ENCODE measurements around the gene PLVAP.
A peak's percentile ranks its signal among the peaks of the same experiment; 100 is the strongest.
"Not testable (repeated sequence)": the region's sequence is repeated elsewhere in the genome, so short reads cannot be mapped to it uniquely, and the experiment has no call there.

The PLVAP gene

GRCh38 chr19:17398902-17399527 lies 21.9 kb upstream of the PLVAP start:
- DNase-seq = no peak

DNA sequence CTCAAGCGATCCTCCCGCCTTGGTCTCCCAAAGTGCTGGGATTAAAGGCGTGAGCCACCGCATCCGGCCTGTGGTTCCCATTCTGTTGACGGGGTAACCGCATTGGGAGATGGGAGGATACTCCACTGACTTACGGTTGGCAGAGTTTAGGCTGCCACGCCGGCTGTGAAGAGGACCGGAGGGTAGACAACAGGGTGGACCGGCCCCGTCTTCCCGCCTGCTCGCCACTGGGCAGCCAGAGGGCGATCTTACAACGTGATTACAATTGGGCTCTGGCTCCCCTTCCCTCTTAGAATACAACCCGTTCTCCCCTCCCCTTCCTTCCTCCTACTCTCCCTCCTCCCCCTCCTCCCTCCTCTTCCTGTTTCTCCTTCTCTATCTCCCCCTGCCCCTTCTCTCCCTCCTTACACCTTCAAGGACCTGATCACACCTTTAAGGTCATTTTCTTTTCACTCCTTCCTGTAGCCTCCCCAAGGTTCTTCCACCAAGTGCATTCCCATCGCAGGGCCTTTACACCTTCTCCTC lies 17.8 kb upstream of the PLVAP start:
- DNase-seq = no peak

DNA sequence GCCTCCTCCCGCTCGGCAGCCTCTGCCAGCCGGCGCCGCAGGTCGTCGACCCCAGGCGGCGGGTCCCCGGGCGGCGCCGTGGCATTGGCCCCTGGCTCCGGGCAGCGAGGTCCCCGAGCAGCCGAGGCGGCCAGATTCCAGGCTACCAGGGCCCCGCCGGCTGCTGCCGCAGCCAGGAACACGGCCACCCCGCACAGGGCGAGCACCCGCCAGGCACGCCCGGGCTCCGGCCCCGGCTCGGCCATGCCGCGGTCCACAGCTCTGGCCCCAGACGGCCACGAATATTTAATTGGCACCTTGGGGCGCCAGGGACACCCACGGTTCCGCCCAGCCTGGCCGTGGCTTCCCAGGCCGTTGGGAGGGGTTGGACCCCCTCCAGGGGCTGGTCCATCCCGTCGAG lies 16.8 kb upstream of the PLVAP start, which contains the start of gene CCDC194:
Gene CCDC194 (minus strand): TSS at position 283 of the 400 bp plus-strand sequence. CDS start 38 bp downstream, at position 245.
- no peak for DNase-seq

- no peak for DNase-seq
Measured at GRCh38 chr19:17393002-17393401, 15.9 kb upstream of the PLVAP start.

DNA sequence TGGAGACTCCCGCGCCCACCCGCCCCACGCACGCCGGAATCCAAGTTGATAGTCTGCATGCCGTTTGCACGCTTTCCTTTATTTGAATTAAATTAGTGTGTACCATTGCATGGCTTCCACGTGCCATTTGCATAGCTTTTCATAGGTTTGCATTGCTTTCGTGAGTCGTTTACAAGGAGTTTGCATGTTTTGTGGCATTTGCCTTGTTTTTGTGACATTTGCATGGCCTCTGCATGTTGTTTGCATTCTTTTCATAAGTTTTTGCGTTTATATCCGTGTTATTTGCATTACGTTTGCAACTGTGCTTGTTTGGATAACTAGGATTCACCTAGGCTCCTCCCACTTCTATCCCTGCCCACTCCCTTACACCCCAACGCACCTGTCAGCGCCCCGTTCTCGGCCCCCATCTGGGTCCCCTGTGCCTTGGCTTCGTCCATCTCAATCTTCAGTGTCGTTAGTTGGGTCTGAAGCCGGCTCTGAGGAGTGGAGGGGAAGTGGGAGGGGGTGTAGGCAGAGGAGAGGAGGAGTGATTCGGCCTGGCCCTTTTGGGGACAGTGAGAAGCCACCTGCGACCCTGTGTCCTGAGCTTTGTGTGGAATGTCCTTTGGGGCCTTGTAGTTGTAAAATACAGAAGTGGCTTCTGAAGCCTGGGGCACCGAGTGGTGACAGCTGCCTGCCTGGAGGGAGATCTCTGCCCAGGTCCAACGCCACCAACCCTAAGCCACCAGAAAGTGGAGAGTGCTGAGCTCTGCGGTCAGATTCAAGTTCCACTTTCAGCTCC lies 14.4 kb upstream of the PLVAP start:
- no peak for DNase-seq

DNA sequence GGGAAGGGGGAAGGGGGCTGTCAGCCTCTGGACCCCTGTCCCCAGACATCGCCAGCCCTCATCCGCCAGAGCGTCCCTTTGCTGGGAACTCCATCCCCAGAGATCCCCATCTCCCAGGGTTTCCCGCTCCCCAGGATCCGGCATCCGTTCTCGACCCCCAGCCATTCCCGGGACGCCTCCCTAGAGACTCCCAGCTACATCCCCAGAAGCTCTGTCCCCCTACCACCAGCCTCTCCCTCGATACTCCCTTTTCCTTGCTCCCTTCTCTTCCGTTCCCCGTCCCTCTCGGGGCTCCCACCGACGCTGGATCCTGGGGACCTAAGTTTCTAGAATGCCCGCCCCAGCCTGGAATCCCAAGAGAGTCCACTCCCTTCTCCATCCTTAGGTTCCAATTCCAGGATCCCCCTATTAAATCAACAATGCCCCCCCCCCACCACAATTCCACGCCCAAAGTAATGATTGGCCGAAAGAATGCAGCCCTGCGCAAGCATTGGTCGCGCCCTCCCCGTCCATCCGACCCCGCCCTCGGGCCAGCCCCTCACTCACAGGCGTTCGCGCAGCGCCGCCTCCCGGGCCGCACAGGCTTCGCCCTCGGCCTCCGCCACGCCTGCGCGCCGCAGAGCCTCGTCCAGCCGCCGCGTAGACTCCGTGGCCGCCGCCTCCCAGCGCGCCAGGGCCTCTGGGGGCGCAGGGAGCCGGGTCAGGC lies 13.7 kb upstream of the PLVAP start:
- DNase-seq = peak; percentile 67

- no peak for DNase-seq
Measured at GRCh38 chr19:17389957-17390664, 13.0 kb upstream of the PLVAP start.

- no peak for DNase-seq
Measured at GRCh38 chr19:17389288-17389687, 12.1 kb upstream of the PLVAP start.

- DNase-seq = peak; percentile 8
Measured at GRCh38 chr19:17385878-17386611, 8.9 kb upstream of the PLVAP start.

DNA sequence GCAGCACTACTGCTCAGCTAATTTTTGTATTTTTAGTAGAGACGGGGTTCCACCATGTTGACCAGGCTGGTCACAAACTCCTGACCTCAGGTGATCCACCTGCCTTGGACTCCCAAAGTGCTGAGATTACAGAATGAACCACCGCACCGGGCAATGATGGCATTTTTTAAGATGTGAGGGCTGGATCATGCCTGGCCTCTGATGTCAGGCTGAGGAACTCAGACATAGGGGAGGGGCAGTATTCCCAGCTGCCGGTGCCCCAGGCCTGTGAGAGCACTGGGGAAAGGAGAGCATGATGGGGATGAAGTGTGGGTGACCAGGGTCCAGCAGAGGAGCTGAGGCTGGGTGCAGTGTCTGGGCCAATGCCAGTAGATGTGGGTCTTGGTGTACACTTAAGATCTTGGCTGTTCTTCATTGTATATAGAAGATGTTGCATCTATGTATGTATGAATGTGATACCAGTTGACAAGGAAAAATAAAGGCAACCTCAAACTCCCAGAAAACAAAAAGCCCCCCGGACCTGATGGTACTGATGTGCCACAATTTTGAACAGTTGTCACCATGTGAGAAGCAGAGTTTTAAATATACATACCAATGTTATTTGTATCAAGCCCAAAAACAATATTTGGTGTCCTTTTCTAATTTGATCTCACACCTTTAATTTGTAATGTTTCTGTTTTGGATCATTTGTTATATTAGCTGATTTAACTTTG lies 3.4 kb upstream of the PLVAP start:
- no peak for DNase-seq

DNA sequence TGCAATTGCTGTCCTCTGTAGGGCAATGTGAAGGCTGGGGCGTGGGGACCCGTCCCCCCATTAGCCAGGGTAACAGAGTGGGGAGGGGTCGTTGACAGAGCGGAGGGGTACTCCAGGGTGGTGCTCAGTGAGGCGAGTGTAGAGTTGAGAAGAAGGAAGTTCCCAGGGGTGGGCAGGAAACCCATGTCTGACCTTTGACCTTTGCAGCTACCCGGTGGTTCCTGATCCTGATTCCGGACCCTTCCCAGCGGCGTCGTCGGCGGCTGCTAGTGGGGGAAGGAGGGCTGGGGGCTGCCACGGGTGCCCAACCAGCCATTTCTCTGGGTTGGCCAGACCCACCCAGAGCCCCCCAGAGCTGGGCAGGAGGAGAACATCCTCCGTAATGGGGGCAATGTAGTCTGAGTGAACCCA lies 2.1 kb upstream of the PLVAP start:
- DNase-seq = no peak

- no peak for DNase-seq
Measured at GRCh38 chr19:17378271-17378670, 1.1 kb upstream of the PLVAP start.

DNA sequence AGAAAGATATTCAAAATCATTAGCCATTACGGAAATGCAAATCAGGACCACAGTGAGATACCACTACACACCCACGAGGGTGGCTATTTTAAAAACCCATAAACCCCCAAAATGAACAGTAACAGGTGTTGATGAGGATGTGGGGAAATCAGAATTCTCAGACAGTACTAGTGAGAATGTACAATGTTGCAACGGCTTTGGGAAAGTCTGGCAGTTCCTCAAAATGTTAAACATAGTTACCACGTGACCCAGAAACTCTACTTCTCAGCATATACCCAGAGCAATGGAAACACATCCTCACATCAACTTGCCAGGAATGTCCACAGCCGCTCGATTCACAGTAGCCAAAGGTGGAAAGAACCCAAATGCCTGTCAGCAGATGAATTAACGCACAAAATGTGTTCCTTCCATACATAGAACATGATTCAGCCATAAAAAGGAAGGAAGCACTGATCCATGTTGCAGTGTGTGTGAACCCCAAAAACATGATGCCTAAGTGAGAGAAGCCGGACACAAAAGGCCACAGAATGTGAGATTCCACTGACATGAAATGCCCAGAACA lies 7.0 kb downstream of the PLVAP start:
- DNase-seq = no peak

DNA sequence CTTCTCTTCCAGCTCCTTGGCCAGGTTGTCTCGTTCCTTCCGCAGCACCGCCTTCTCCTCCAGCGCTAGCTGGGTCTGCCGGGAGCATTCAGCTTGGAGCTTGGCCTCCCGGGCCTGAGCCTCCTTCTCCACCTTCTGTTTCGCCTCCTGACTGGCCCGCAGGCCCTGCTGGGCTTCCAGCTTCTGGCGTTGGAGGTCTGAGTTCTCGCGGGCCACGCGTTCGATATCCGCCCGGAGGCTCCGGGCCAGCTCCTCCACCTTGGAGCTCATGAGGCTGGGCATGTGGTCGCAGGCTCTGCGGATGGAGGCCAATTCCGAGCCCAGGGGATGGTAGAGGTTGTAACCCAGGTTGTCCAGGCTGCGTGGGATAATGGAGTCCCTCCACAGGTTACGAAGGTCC lies 11.8 kb downstream of the PLVAP start:
- DNase-seq = no peak

DNA sequence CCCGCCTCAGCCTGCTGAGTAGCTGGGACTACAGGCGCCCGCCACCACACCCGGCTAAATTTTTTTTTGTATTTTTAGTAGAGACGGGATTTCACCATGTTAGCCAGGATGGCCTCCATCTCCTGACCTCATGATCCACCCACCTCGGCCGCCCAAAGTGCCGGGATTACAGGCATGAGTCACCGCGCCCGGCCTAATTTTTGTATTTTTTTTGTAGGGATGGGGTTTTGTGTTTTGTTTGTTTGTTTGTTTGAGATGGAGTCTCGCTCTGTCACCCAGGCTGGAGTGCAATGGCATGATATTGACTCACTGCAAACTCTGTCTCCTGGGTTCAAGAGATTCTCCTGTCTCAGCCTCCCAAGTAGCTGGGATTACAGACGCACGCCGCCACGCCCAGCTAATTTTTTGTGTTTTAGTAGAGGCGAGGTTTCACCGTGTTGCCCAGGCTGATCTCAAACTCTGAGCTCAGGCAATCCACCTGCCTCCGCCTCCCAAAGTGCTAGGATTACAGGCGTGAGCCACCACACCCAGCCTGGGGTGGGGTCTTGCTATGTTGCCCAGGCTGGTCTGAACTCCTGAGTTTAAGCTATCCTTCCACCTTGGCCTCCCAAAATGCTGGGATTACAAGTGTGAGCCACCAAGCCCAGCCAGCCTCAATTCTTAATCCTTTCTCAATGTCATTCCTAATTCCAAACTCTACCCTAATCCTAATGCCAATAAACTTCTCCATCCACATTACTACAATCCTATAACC lies 13.1 kb downstream of the PLVAP start:
- not testable (repeated sequence) for DNase-seq

DNA sequence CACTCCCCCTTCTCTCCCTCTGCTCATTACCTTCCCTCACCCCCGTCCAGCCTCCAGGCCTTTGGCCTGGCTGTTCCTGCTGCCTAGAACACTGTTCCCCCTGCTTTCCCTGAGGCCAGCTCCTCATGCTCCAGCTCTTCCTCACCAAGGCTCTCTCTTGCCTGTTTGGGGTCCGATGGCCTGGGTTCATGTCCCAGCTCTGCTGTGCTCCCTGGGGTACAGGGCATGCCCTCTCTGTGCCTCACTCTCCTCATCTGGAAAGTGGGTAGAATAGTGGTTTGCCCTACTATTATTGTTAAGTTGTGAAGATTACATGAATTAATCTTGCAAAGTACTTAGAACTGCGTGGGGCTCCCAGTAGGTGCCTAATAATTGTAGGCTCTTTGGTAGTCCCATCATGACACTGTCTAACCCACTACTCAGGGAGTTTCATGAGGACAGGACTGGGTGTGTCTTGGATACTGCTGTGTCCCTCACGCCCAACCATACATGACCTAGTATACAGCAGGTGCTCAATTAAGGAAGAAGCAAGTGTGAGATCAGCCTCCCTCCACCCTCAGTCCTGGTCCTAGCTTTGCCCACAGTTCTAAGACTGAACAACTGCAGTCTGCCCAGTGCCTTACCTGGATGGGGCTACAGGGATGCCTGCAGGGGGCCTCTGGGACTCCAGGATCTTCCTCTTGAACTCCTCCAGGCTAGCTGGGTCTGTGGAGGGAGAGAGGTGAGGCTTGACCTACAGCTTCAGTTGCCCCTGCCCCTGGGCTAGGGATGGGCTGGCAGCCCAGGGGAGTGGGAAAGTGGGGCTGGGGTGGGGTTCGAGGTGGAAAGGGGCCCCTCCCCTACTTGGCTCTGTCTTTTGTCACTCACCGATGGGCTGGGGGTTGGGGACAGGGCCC lies 17.0 kb downstream of the PLVAP start:
- DNase-seq = no peak

DNA sequence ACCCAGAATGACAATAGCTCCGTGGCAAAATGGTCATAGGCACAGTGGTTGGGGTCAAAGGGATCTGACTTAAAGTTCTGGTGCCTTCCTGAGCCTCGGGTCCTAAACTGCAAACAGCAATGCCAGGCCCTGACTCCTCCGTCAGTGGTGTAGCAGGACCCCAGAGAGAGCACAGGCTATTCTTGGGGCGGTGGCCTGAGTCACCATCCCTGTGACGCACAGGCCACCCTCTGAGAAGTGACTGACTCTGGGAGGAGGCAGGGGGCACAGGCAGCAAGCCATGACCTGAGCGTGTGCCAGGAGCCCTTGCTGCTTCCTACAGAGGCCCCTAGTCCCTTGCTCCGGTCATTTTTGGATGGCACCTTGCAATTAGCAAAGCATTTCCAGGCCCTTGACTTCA lies 18.7 kb downstream of the PLVAP start:
- no peak for DNase-seq

GRCh38 chr19:17357724-17358123 lies 19.4 kb downstream of the PLVAP start:
- DNase-seq = no peak

DNA sequence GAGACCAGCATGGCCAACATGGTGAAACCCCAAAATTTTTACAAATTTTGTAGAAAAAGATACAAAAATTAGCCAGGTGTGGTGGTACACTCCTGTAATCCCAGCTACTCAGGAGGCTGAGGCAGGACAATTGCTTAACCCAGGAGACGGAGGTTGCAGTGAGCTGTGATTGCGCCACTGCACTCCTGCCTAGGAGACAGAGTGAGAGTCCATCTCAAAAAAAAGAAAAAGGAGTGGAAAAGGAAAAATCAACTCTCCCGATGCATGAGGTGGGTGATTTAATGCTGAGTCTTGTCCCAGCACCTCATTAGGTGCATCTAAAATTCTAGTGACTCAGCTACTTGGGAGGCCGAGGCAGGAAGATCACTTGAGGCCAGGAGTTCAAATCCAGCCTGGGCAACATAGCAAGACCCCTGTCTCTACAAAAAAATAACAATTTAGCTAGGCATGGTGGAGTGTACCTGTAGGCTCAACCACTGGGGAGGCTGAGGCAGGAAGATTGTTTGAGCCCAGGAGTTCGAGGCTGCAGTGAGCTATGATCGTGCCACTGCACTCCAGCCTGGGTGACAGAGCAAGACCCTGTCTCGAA lies 20.0 kb downstream of the PLVAP start:
- DNase-seq = no peak

All from NCI-H1694 (cell line).